Stomach (tissue), 9 donors: ENCODE results near the gene SELENOV. TPM values are rescaled to one million over a fixed set of nuclear protein-coding genes. Genes with fewer than 3 reads are reported as not detected.

ENCODE experiments used
- DNase-seq, 2 donors: peaks; one replicate each; pipeline versions ENCODE4 v3.0.0 to v3.0.0-alpha.2; 2013 to 2019
- H3K27ac ChIP-seq, 5 donors: fragments of 200-600 bp in 4 of 5; sonication (generic) in 4 of 5; one replicate each; pipeline ENCODE4 v1.5.1; 2013 to 2019; ENCODE audit warnings: mild to moderate bottlenecking in 1 of 5, moderate library complexity in 1 of 5
- H3K27me3 ChIP-seq, 3 donors: fragments of 200-600 bp; sonication (generic); one replicate each; pipeline ENCODE4 v1.5.1; 2017 to 2019; ENCODE audit warnings: mixed run types in 1 of 3
- H3K36me3 ChIP-seq, 4 donors: fragments of 200-600 bp; sonication (generic); 1 replicate in 3 of 4; 2 replicates in 1 of 4; pipeline ENCODE4 v1.5.1; 2016 to 2019
- H3K4me1 ChIP-seq, 4 donors: fragments of 200-600 bp; sonication (generic); one replicate each; pipeline ENCODE4 v1.5.1; 2016 to 2019
- H3K4me3 ChIP-seq, 4 donors: fragments of 200-600 bp; sonication (generic) in 3 of 4; one replicate each; pipeline ENCODE4 v1.5.1; 2016 to 2019; ENCODE audit warnings: mild to moderate bottlenecking in 1 of 4
- H3K9me3 ChIP-seq, 4 donors: fragments of 200-600 bp; sonication (generic); one replicate each; pipeline ENCODE4 v1.5.1; 2016 to 2019
- EP300 ChIP-seq: sonication (generic); formaldehyde crosslinking; IDR thresholded peaks from one replicate; pipeline ENCODE4 v1.6.1; 2017; ENCODE audit warnings: antibody characterized with exemption
- POLR2A ChIP-seq, 4 donors: fragments of 450-650 bp; IDR thresholded peaks; one replicate each; pipeline ENCODE4 v1.6.1; 2016; ENCODE audit warnings: antibody characterized with exemption in 4 of 4, control low read depth in 2 of 4, mild to moderate bottlenecking in 1 of 4, moderate library complexity in 1 of 4
- POLR2AphosphoS5 ChIP-seq, 3 donors: sonication (generic); formaldehyde crosslinking; IDR thresholded peaks; one replicate each; pipeline ENCODE4 v1.6.1; 2016; ENCODE audit warnings: antibody characterized with exemption in 3 of 3
- WGBS, 5 donors: extraction: QIAGEN DNeasy Blood & Tissue Kit in 3 of 5; methylation state at CpG; one replicate each; pipeline versions ENCODE4 v1.1.5 to v1.1.7; 2013 to 2018; 5-methylcytosine and 5-hydroxymethylcytosine counted together
- intact Hi-C: fragments of 100-400 bp; cut with DNase I; formaldehyde crosslinking; loops from one replicate; pipeline ENCODE4 v1.15.1; 2023; ENCODE audit warnings: low total_unique reads
- polyA plus RNA-seq, 3 donors: library from polyadenylated mRNA; stranded (reverse); fragments of 200-250 nt; gene quantifications; one replicate each; pipeline ENCODE4 v1.2.3, GENCODE V29; 2013
- total RNA-seq, 5 donors: library from RNA; depleted of rRNA; stranded (reverse); fragments of >200 nt; gene quantifications; one replicate each; pipeline versions ENCODE4 v1.1.0 to v1.2.3, GENCODE V29; 2014 to 2016
- TF ChIP-seq, protein P1 (sequence below), 7 experiments: fragments of 450-650 bp in 4 of 7; fragments of 200-600 bp in 3 of 7; sonication (generic) in 3 of 7; IDR thresholded peaks; one replicate each; pipeline ENCODE4 v1.5.1; 2016 to 2019; ENCODE audit warnings: antibody characterized with exemption in 7 of 7, control low read depth in 2 of 7, mild to moderate bottlenecking in 1 of 7
- donor health status: healthy with polysubstance abuse.
- donor health status: Bipolar disorder and iron deficiency.
- donor health status: healthy.

Gene SELENOV
- total and polyA plus RNA-seq, 8 donors, result not detected

GRCh38 chr19:39489756-39490155 lies 25.2 kb upstream of the SELENOV start:
- Histone ChIP-seq H3K9me3 (no peaks in the 10 kb centered on the region), H3K27me3 (no peaks in the 10 kb centered on the region), H3K4me1 (no peaks in the 10 kb centered on the region), H3K4me3 (no peak overlapping the region), H3K36me3 (peaks cover 49 to 77% (median 76%) of the 10 kb centered on the region in 4 donors), H3K27ac (no peak overlapping the region)
- 70 to 81% (median 78%) methylated on average over 10 of the region's 10 CpGs for WGBS, 5 donors
- intact Hi-C loops, result no loop called here
- no peak for TF ChIP-seq EP300
- DNase-seq, result no peak

- WGBS, 5 donors, result 94 to 98% (median 96%) methylated on average over 5 to 6 of the region's 6 CpGs
- H3K4me3 ChIP-seq, result no peak overlapping the region
- no peak overlapping the region for H3K27ac ChIP-seq
- H3K9me3 ChIP-seq, result no peaks in the 10 kb centered on the region
- H3K27me3 ChIP-seq, result peaks cover 0 to 19% (median 11%) of the 10 kb centered on the region in 3 donors
- DNase-seq, result no peak
- TF ChIP-seq POLR2A (IDR thresholded peaks at IDR 0.05), result no peak
- TF ChIP-seq POLR2AphosphoS5 (IDR thresholded peaks at IDR 0.05), result no peak
- no peak for TF ChIP-seq EP300
- TF ChIP-seq, protein P1, sequence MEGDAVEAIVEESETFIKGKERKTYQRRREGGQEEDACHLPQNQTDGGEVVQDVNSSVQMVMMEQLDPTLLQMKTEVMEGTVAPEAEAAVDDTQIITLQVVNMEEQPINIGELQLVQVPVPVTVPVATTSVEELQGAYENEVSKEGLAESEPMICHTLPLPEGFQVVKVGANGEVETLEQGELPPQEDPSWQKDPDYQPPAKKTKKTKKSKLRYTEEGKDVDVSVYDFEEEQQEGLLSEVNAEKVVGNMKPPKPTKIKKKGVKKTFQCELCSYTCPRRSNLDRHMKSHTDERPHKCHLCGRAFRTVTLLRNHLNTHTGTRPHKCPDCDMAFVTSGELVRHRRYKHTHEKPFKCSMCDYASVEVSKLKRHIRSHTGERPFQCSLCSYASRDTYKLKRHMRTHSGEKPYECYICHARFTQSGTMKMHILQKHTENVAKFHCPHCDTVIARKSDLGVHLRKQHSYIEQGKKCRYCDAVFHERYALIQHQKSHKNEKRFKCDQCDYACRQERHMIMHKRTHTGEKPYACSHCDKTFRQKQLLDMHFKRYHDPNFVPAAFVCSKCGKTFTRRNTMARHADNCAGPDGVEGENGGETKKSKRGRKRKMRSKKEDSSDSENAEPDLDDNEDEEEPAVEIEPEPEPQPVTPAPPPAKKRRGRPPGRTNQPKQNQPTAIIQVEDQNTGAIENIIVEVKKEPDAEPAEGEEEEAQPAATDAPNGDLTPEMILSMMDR (IDR thresholded peaks at IDR 0.05), result no peak
- H3K4me1 ChIP-seq, result no peaks in the 10 kb centered on the region
- peaks cover 33 to 52% (median 52%) of the 10 kb centered on the region in 4 donors for H3K36me3 ChIP-seq
- intact Hi-C loops, result no loop called here
Observed at GRCh38 chr19:39492225-39492624, 22.7 kb upstream of the SELENOV start.

DNA sequence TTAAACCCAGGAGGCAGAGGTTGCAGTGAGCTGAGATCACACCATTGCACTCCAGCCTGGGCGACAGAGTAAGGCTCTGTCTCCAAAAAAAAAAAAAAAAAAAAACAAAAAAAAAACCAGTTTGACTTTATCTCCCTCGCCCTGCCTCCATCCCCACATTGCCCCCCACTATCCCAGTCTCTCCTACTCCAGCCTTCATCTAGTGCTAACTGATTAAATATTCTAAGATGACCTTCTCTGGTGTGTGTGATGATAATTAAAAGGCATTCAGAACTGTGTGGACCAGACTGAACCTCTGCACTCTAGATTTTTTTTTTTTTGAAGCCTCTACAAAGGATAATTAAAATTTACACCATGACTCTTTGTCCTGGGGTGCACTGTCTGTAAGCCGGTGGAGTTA lies 22.2 kb upstream of the SELENOV start:
- Histone ChIP-seq H3K9me3 (no peaks in the 10 kb centered on the region), H3K4me3 (no peak overlapping the region), H3K27ac (no peak overlapping the region), H3K36me3 (peaks cover 33 to 47% (median 46%) of the 10 kb centered on the region in 4 donors), H3K4me1 (peaks cover 2 to 4% (median 3%) of the 10 kb centered on the region in 4 donors), H3K27me3 (peaks cover 0 to 25% (median 17%) of the 10 kb centered on the region in 3 donors)
- WGBS, 5 donors, result 61 to 86% (median 78%) methylated on average over 3 of the region's 3 CpGs
- TF ChIP-seq POLR2AphosphoS5 (IDR thresholded peaks at IDR 0.05), result no peak
- TF ChIP-seq, protein P1 (IDR thresholded peaks at IDR 0.05), result no peak
- TF ChIP-seq EP300, result no peak
- no peak for TF ChIP-seq POLR2A (IDR thresholded peaks at IDR 0.05)
- no peak for DNase-seq
- intact Hi-C loops, result no loop called here

DNA sequence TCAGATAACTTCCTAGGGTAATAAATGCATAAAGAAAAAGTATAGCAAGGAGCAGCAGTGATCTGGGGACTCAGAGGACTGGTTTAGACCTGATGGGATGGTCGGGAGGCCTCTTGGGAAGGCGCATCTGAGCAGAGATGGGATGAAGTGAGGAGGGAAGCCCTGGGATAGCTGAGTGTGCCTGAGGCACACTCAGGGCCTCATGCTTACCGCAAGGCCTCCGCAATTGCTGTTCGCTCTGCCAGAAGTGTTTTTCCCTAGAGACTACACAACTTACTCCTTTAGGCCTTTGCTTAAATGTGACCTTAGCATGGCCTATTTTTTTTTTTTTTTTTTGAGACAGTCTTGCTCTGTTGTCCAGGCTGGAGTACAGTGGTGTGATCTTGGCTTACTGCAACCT lies 20.3 kb upstream of the SELENOV start:
- Histone ChIP-seq H3K27ac (no peak overlapping the region), H3K4me3 (no peak overlapping the region), H3K36me3 (peaks cover 15 to 28% (median 27%) of the 10 kb centered on the region in 4 donors), H3K27me3 (peaks cover 5 to 44% (median 36%) of the 10 kb centered on the region in 3 donors), H3K9me3 (no peaks in the 10 kb centered on the region), H3K4me1 (peaks cover 17 to 20% (median 20%) of the 10 kb centered on the region in 4 donors)
- TF ChIP-seq EP300 (no peak), POLR2AphosphoS5 (IDR thresholded peaks at IDR 0.05) (no peak), POLR2A (IDR thresholded peaks at IDR 0.05) (no peak)
- TF ChIP-seq, protein P1 (IDR thresholded peaks at IDR 0.05), result no peak
- intact Hi-C loops, result no loop called here
- WGBS, 5 donors, result 79 to 88% (median 85%) methylated on average over 5 of the region's 5 CpGs
- DNase-seq, result no peak

DNA sequence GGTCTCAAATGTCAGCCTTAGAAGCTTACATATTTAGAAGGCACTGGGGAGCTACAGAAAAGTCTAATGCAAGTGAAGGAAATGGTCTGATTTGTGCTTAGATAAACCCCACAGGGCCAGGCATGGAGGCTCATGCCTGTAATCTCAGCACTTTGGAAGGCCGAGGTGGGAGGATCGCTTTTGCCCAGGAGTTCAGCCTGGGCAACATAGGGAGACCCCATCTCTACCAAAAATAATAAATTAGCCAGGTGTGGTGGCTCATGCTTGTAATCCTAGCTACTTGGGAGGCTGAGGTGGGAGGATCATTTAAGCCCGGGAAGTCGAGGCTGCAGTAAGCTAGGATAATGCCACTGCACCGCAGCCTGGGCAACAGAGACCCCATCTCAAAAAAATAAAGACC lies 18.9 kb upstream of the SELENOV start:
- WGBS, 5 donors, result 74 to 89% (median 84%) methylated on average over 5 of the region's 5 CpGs
- TF ChIP-seq EP300, result no peak
- TF ChIP-seq POLR2A (IDR thresholded peaks at IDR 0.05), result no peak
- TF ChIP-seq, protein P1 (IDR thresholded peaks at IDR 0.05), result no peak
- H3K4me1 ChIP-seq, result peaks cover 17 to 20% (median 20%) of the 10 kb centered on the region in 4 donors
- no peak overlapping the region for H3K4me3 ChIP-seq
- no peaks in the 10 kb centered on the region for H3K9me3 ChIP-seq
- H3K27ac ChIP-seq, result no peak overlapping the region
- H3K36me3 ChIP-seq, result peaks cover 4 to 14% (median 13%) of the 10 kb centered on the region in 4 donors
- peaks cover 5 to 58% (median 45%) of the 10 kb centered on the region in 3 donors for H3K27me3 ChIP-seq
- intact Hi-C loops, result no loop called here
- no peak for DNase-seq
